NCI-H2227 (cell line): Measurements from ENCODE around the gene CSKMT.
"Not testable (repeated sequence)": the region's sequence is repeated elsewhere in the genome, so short reads cannot be mapped to it uniquely, and the experiment has no call there.

Experiments used
- DNase-seq: peaks from one replicate; lab custom pipeline; 2025; ENCODE audit not compliant: unreplicated experiment; lab: John Stamatoyannopoulos, UW

Gene CSKMT

GRCh38 chr11:62665075-62665598, at the start of gene CSKMT, which contains the start of gene C11orf98:
Gene CSKMT, plus strand, starts transcription at chr11:62665312. Its CDS starts 568 bp downstream, at chr11:62665880.
Gene C11orf98, minus strand, starts transcription at chr11:62665210. Its CDS starts 41 bp downstream, at chr11:62665169.
- peak; percentile 97 for DNase-seq

GRCh38 chr11:62615521-62615920, 49.6 kb upstream of the CSKMT start:
- DNase-seq: no peak

- not testable (repeated sequence) for DNase-seq
These were observed 48.2 kb upstream of the CSKMT start for GRCh38 chr11:62616957-62617356.

GRCh38 chr11:62621027-62621566, 44.0 kb upstream of the CSKMT start:
- no peak for DNase-seq

- DNase-seq: peak; percentile 99
These were observed 43.3 kb upstream of the CSKMT start, which contains the start of gene B3GAT3 for GRCh38 chr11:62621567-62622470. Gene B3GAT3, minus strand, starts transcription at chr11:62621986. Its CDS starts 39 bp downstream, at chr11:62621947.

GRCh38 chr11:62622476-62623089, 42.5 kb upstream of the CSKMT start:
- DNase-seq: no peak

GRCh38 chr11:62627713-62628112, 37.4 kb upstream of the CSKMT start:
- DNase-seq: no peak

GRCh38 chr11:62632492-62632891, 32.6 kb upstream of the CSKMT start:
- DNase-seq: no peak

GRCh38 chr11:62644220-62644619, 20.9 kb upstream of the CSKMT start:
- no peak for DNase-seq

GRCh38 chr11:62645671-62645945, 19.5 kb upstream of the CSKMT start:
- no peak for DNase-seq

- DNase-seq: peak; percentile 99
These were observed 18.9 kb upstream of the CSKMT start, which contains the start of gene GANAB for GRCh38 chr11:62645946-62646824. Gene GANAB, minus strand, starts transcription at chr11:62646613. Its CDS starts 14 bp downstream, at chr11:62646599.

GRCh38 chr11:62646825-62647608, 18.1 kb upstream of the CSKMT start:
- DNase-seq: no peak

GRCh38 chr11:62647609-62648005, 17.5 kb upstream of the CSKMT start:
- no peak for DNase-seq

- DNase-seq: no peak
These were observed 16.7 kb upstream of the CSKMT start for GRCh38 chr11:62648185-62648966.

- DNase-seq: no peak
These were observed 16.1 kb upstream of the CSKMT start for GRCh38 chr11:62648967-62649364.

- no peak for DNase-seq
These were observed 15.6 kb upstream of the CSKMT start for GRCh38 chr11:62649486-62649885.

GRCh38 chr11:62650283-62650682, 14.8 kb upstream of the CSKMT start:
- not testable (repeated sequence) for DNase-seq

- no peak for DNase-seq
These were observed 12.7 kb upstream of the CSKMT start for GRCh38 chr11:62652161-62653006.
